HepG2 (cell line): ENCODE results near the gene SUSD6. TPM values are rescaled to one million over a fixed set of nuclear protein-coding genes. Genes with fewer than 3 reads are reported as not detected.

Source experiments
- ATAC-seq: fragments of 200-7000 bp; cut with Tn5 transposase; 3 replicates; pipeline ENCODE4 v1.9.1; 2020; ENCODE audit warnings: mild to moderate bottlenecking, moderate library complexity
- BruUV-seq: library from RNA; stranded (reverse); fragments of 400-500 nt; replicated peaks from 2 replicates; lab custom pipeline; 2021; lab: Mats Ljungman, UMichigan
- CTCF ChIA-PET: fragments of 300-600 bp; formaldehyde crosslinking; extraction: SDS; loops from one replicate; lab custom pipeline; 2021; ENCODE audit warnings: low total read pairs, inconsistent platforms, low intra/inter-chr PET ratio; lab: Yijun Ruan, JAX
- POLR2A ChIA-PET: fragments of 350-600 bp; sonication (Branson Sonifier 250); formaldehyde crosslinking; loops from one replicate; lab custom pipeline; 2020; ENCODE audit warnings: antibody characterized with exemption, inconsistent platforms; lab: Yijun Ruan, JAX
- DNase-seq: peaks from one replicate; pipeline ENCODE4 v3.0.0-alpha.2; 2015; ENCODE audit warnings: low spot score
- FAIRE-seq: peaks from 3 replicates; lab custom pipeline; 2011; peaks lifted over from hg19 to GRCh38; lab: Jason Lieb, UNC
- H2AFZ ChIP-seq: one replicate; pipeline ENCODE4 v1.6.1; 2011; ENCODE audit warnings: low read length, inconsistent platforms
- H3K27ac ChIP-seq: fragments of 300-600 bp; 3 replicates; pipeline ENCODE4 v1.8.0; 2011; ENCODE audit warnings: mixed run types, mild to moderate bottlenecking, mixed read lengths, low read length, inconsistent platforms; ENCODE audit not compliant: insufficient read depth; ENCODE audit errors: extremely low read length
- H3K27me3 ChIP-seq, 2 experiments: fragments of 200-600 bp in 1 of 2; 2 replicates in 1 of 2; 3 replicates in 1 of 2; pipeline versions ENCODE4 v1.6.0 to v1.8.0; 2011; ENCODE audit warnings: low read length in 2 of 2, mild to moderate bottlenecking in 2 of 2, moderate library complexity in 2 of 2, inconsistent platforms in 1 of 2; ENCODE audit not compliant: insufficient read depth in 2 of 2, control insufficient read depth in 1 of 2
- H3K36me3 ChIP-seq, 2 experiments: fragments of 200-600 bp in 1 of 2; replicated peaks in 1 of 2; 2 replicates in 1 of 2; 3 replicates in 1 of 2; pipeline versions ENCODE4 v1.5.1 to v1.8.0; 2011; ENCODE audit warnings: low read length in 2 of 2, inconsistent platforms in 1 of 2; ENCODE audit not compliant: insufficient read depth in 2 of 2, control insufficient read depth in 1 of 2
- H3K4me1 ChIP-seq: 2 replicates; pipeline ENCODE4 v1.5.1; 2012; ENCODE audit warnings: low read length, inconsistent platforms; ENCODE audit not compliant: insufficient read depth
- H3K4me2 ChIP-seq: 2 replicates; pipeline ENCODE4 v1.6.0; 2011; ENCODE audit warnings: low read depth, low read length, inconsistent platforms
- H3K4me3 ChIP-seq, 3 experiments: fragments of 200-600 bp in 1 of 3; sonication (generic), shearing (Covaris generic) in 1 of 3; replicated peaks in 1 of 3; 2 replicates each; pipeline ENCODE4 v1.5.1; 2011 to 2016; ENCODE audit warnings: low read length in 3 of 3, inconsistent platforms in 2 of 3, low read depth in 2 of 3, mild to moderate bottlenecking in 2 of 3, control low read depth in 1 of 3, mixed read lengths in 1 of 3; ENCODE audit not compliant: insufficient read depth in 1 of 3
- H3K79me2 ChIP-seq: one replicate; pipeline ENCODE4 v1.6.1; 2011; ENCODE audit warnings: low read length, inconsistent platforms; ENCODE audit not compliant: insufficient read depth
- H3K9ac ChIP-seq: 2 replicates; pipeline ENCODE4 v1.6.0; 2011; ENCODE audit warnings: mild to moderate bottlenecking, low read depth, low read length, inconsistent platforms; ENCODE audit not compliant: insufficient read depth
- H3K9me3 ChIP-seq: 2 replicates; pipeline ENCODE4 v1.5.1; 2012; ENCODE audit warnings: mild to moderate bottlenecking, low read length
- H4K20me1 ChIP-seq: 2 replicates; pipeline ENCODE4 v1.6.0; 2011; ENCODE audit warnings: inconsistent platforms, mild to moderate bottlenecking, low read length, moderate library complexity; ENCODE audit not compliant: insufficient read depth
- ARID5B ChIP-seq: IDR thresholded peaks from 2 replicates; pipeline ENCODE4 v1.4.0; 2020; ENCODE audit warnings: mild to moderate bottlenecking, missing genetic modification reagents
- CAMTA2 ChIP-seq: sonication (generic); formaldehyde crosslinking; IDR thresholded peaks from 2 replicates; pipeline ENCODE4 v1.4.0; 2020; ENCODE audit warnings: mild to moderate bottlenecking, missing genetic modification reagents, borderline replicate concordance
- FOSL2 ChIP-seq: sonication (generic); formaldehyde crosslinking; IDR thresholded peaks from 2 replicates; pipeline ENCODE4 v1.4.0; 2020; ENCODE audit warnings: missing genetic modification reagents
- MYC ChIP-seq: sonication (generic); formaldehyde crosslinking; IDR thresholded peaks from 2 replicates; pipeline ENCODE4 v1.9.0; 2021; ENCODE audit warnings: missing genetic modification reagents, borderline replicate concordance
- NFIB ChIP-seq: sonication (generic); formaldehyde crosslinking; IDR thresholded peaks from 2 replicates; pipeline ENCODE4 v1.9.0; 2021; ENCODE audit warnings: missing genetic modification reagents, mild to moderate bottlenecking, borderline replicate concordance
- NR2F6 ChIP-seq, 2 experiments: IDR thresholded peaks; 2 replicates each; pipeline ENCODE4 v1.6.1; 2016; ENCODE audit warnings: antibody characterized with exemption in 1 of 2, mild to moderate bottlenecking in 1 of 2
- NR3C1 ChIP-seq: sonication (generic); formaldehyde crosslinking; IDR thresholded peaks from 2 replicates; pipeline ENCODE4 v1.4.0; 2020; ENCODE audit warnings: missing genetic modification reagents
- PCBP1 ChIP-seq: fragments of 200-400 bp; formaldehyde crosslinking; IDR thresholded peaks from 2 replicates; pipeline ENCODE4 v1.6.1; 2017; ENCODE audit warnings: mild to moderate bottlenecking, low read depth, low read length, borderline replicate concordance
- SAP130 ChIP-seq: IDR thresholded peaks from 2 replicates; pipeline ENCODE4 v1.6.1; 2016; ENCODE audit warnings: low read depth
- SOX13 ChIP-seq, 3 experiments: fragments of 450-650 bp in 1 of 3; sonication (generic) in 1 of 3; formaldehyde crosslinking in 1 of 3; IDR thresholded peaks in 2 of 3; conservative IDR thresholded peaks in 1 of 3; 2 replicates each; pipeline versions ENCODE4 v1.5.0 to v1.6.1; 2016 to 2020; ENCODE audit warnings: antibody characterized with exemption in 1 of 3, mild to moderate bottlenecking in 1 of 3, missing compliant biosample characterization in 1 of 3, missing genetic modification reagents in 1 of 3, moderate library complexity in 1 of 3
- ZEB1 ChIP-seq: IDR thresholded peaks from 2 replicates; pipeline ENCODE4 v1.6.1; 2012; ENCODE audit warnings: mild to moderate bottlenecking, low read depth, inconsistent platforms; ENCODE audit not compliant: insufficient replicate concordance
- ZKSCAN5 ChIP-seq: sonication (generic); formaldehyde crosslinking; IDR thresholded peaks from 2 replicates; pipeline ENCODE4 v1.5.1; 2020; ENCODE audit warnings: mild to moderate bottlenecking, missing genetic modification reagents
- ZNF44 ChIP-seq: sonication (generic); formaldehyde crosslinking; IDR thresholded peaks from 2 replicates; pipeline ENCODE4 v1.5.1; 2020; ENCODE audit warnings: mild to moderate bottlenecking, missing genetic modification reagents
- ZNF652 ChIP-seq: IDR thresholded peaks from 2 replicates; pipeline ENCODE4 v1.6.1; 2016; ENCODE audit warnings: low read depth, borderline replicate concordance
- ZNF713 ChIP-seq: sonication (generic); formaldehyde crosslinking; IDR thresholded peaks from 2 replicates; pipeline ENCODE4 v1.4.0; 2020; ENCODE audit warnings: mild to moderate bottlenecking, missing genetic modification reagents
- WGBS: methylation state at CpG from one replicate; pipeline ENCODE4 v1.1.6; 2017; ENCODE audit warnings: low lambda C conversion rate; 5-methylcytosine and 5-hydroxymethylcytosine counted together
- in situ Hi-C: cut with HindIII; loops from 2 replicates; pipeline ENCODE4 v1.10.0; 2017; ENCODE audit warnings: low pct_unique_long_range_greater_than_20kb; ENCODE audit not compliant: extremely low pct_ligation_motif_present
- intact Hi-C: fragments of 100-400 bp; cut with micrococcal nuclease; formaldehyde crosslinking; loops from one replicate; pipeline ENCODE4 v1.10.0; 2022; ENCODE audit not compliant: unreplicated experiment
- polyA plus RNA-seq, 8 experiments: library from polyadenylated mRNA; depleted of rRNA in 3 of 8; stranded (reverse) in 7 of 8; unstranded in 1 of 8; fragments of >200 nt; fragmentation: Illumina TruSeq in 4 of 8; extraction: Trizol in 4 of 8; gene quantifications; 2 replicates each; pipeline versions ENCODE4 v1.2.1 to v1.2.3, GENCODE V29; 2011 to 2016; ENCODE audit warnings: low read depth in 4 of 8, missing spikeins in 1 of 8, mixed read lengths in 1 of 8; ENCODE audit not compliant: insufficient read depth in 1 of 8
- total RNA-seq, 5 experiments: library from RNA; depleted of rRNA; stranded (reverse); fragments of >200 nt; fragmentation: Illumina TruSeq; extraction: Trizol; gene quantifications; 2 replicates each; pipeline ENCODE4 v1.2.3, GENCODE V29; 2016; ENCODE audit warnings: low read depth in 1 of 5
- TF ChIP-seq, protein P1 (sequence below): sonication (generic); formaldehyde crosslinking; IDR thresholded peaks from 2 replicates; pipeline ENCODE4 v1.9.0; 2022; ENCODE audit warnings: missing genetic modification reagents, mild to moderate bottlenecking, borderline replicate concordance
- TF ChIP-seq, protein P2 (sequence below): sonication (generic); formaldehyde crosslinking; IDR thresholded peaks from 2 replicates; pipeline ENCODE4 v1.4.0; 2020; ENCODE audit warnings: missing genetic modification reagents, mild to moderate bottlenecking, borderline replicate concordance

The SUSD6 gene
- total and polyA plus RNA-seq, 2 of the 13 experiments (the other 11 are each of a cell fraction or from before 2014, with no cell fraction given): 7.2 to 7.4 TPM

GRCh38 chr14:69657950-69658355 is 46.6 kb downstream of the SUSD6 start:
- FAIRE-seq (peak; percentile 67), DNase-seq (peak; percentile 63), ATAC-seq (peak; percentile 90)
- Histone ChIP-seq H3K36me3 (no peaks in the 10 kb centered on the region; a peak in 1 of 5 replicates), H3K4me3 (peak overlapping the region; percentile 38 to 59 (median 41)), H3K4me2 (peak overlapping the region; percentile 78), H3K9me3 (no peaks in the 10 kb centered on the region), H3K27ac (peak overlapping the region; percentile 67), H3K9ac (peak overlapping the region; percentile 56), H3K79me2 (no peaks in the 10 kb centered on the region), H2AFZ (no peak overlapping the region), H4K20me1 (no peaks in the 10 kb centered on the region), H3K4me1 (peaks cover 82% of the 10 kb centered on the region), H3K27me3 (no peaks in the 10 kb centered on the region)
- intact Hi-C loops (loop anchor here (1.0 to 2.0 kb wide), 2 partner anchors 27 to 33 kb away; no protein-coding TSS in a partner anchor), in situ Hi-C loops (no loop called here)
- ChIA-PET POLR2A (interaction anchor here (0.9 to 1.5 kb wide), 4 partner anchors 9 to 47 kb away, joined by 3 to 13 read pairs (median 3); partner anchors contain the start of gene SUSD6), CTCF (no interaction called here)
- WGBS: 6% methylated on average over 8 of the region's 9 CpGs
- no TSS peak for BruUV-seq
- TF ChIP-seq ZNF652 (CRISPR knock-in tag): no peak
- TF ChIP-seq CAMTA2: no peak
- TF ChIP-seq PCBP1: no peak
- TF ChIP-seq NR3C1: no peak
- TF ChIP-seq NFIB: 0 out of 2 replicates have a peak, but pooled peaks have one; percentile 61
- TF ChIP-seq ZNF44 (CRISPR knock-in tag): 0 out of 2 replicates have a peak, but pooled peaks have one; percentile 58
- peak; percentile 57; the same call in 1 of the 2 replicates for TF ChIP-seq MYC
- 0 out of 2 replicates have a peak, but pooled peaks have one; percentile 11 for TF ChIP-seq SOX13 (IDR thresholded peaks at IDR 0.05)
- peak in 1 of 2 experiments; percentile 26; a peak in 1 of 4 replicates for TF ChIP-seq SOX13 (CRISPR knock-in tag; conservative IDR thresholded peaks at IDR 0.05 in 1 of 2, IDR thresholded peaks at IDR 0.05 in 1 of 2)
- TF ChIP-seq SAP130 (CRISPR knock-in tag): peak; percentile 40; the same call in 1 of the 2 replicates
- TF ChIP-seq, protein P1, sequence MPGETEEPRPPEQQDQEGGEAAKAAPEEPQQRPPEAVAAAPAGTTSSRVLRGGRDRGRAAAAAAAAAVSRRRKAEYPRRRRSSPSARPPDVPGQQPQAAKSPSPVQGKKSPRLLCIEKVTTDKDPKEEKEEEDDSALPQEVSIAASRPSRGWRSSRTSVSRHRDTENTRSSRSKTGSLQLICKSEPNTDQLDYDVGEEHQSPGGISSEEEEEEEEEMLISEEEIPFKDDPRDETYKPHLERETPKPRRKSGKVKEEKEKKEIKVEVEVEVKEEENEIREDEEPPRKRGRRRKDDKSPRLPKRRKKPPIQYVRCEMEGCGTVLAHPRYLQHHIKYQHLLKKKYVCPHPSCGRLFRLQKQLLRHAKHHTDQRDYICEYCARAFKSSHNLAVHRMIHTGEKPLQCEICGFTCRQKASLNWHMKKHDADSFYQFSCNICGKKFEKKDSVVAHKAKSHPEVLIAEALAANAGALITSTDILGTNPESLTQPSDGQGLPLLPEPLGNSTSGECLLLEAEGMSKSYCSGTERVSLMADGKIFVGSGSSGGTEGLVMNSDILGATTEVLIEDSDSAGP (CRISPR knock-in tag): peak; percentile 26; the same call in 1 of the 2 replicates
- TF ChIP-seq, protein P2, sequence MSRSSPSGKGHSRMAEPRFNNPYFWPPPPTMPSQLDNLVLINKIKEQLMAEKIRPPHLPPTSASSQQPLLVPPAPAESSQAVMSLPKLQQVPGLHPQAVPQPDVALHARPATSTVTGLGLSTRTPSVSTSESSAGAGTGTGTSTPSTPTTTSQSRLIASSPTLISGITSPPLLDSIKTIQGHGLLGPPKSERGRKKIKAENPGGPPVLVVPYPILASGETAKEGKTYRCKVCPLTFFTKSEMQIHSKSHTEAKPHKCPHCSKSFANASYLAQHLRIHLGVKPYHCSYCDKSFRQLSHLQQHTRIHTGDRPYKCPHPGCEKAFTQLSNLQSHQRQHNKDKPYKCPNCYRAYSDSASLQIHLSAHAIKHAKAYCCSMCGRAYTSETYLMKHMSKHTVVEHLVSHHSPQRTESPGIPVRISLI (CRISPR knock-in tag): peak; percentile 73
- TF ChIP-seq ZNF713 (CRISPR knock-in tag): no peak
- no peak for TF ChIP-seq NR2F6 (IDR thresholded peaks at IDR 0.05)
- 0 out of 2 replicates have a peak, but pooled peaks have one; percentile 9 for TF ChIP-seq NR2F6 (CRISPR knock-in tag; IDR thresholded peaks at IDR 0.05)
- peak; percentile 75; the same call in 1 of the 2 replicates for TF ChIP-seq ZKSCAN5
- no peak; the same call in 1 of the 2 replicates for TF ChIP-seq FOSL2 (CRISPR knock-in tag)
- peak; percentile 10; the same call in 1 of the 2 replicates for TF ChIP-seq ARID5B
- TF ChIP-seq ZEB1: peak; percentile 49
